Fibroblast of villous mesenchyme (primary cell): ENCODE data around the gene IPO13. TPM values are rescaled to one million over a fixed set of nuclear protein-coding genes. Genes with fewer than 3 reads are reported as not detected.
A peak's percentile ranks its signal among the peaks of the same experiment; 100 is the strongest.

ENCODE experiments used
- DNase-seq: peaks from one replicate; pipeline ENCODE4 v3.0.0-alpha.2; 2010; ENCODE audit warnings: low read depth
- H3K4me3 ChIP-seq: 2 replicates; pipeline ENCODE4 v1.5.1; 2011; ENCODE audit warnings: low read depth, mild to moderate bottlenecking, low read length
- CTCF ChIP-seq: IDR thresholded peaks from 2 replicates; pipeline ENCODE4 v1.5.1; 2012; ENCODE audit warnings: low read depth, mild to moderate bottlenecking, low read length; ENCODE audit not compliant: insufficient read depth
- total RNA-seq: library from RNA; depleted of rRNA; stranded (reverse); fragments of >200 nt; gene quantifications from 2 replicates; pipeline ENCODE4 v1.2.3, GENCODE V29; 2012

Gene IPO13
- total RNA-seq, 1 donor = 20.7 TPM

GRCh38 chr1:43978551-43979260 lies 32.0 kb downstream of the IPO13 start, which contains the start of gene B4GALT2:
Gene B4GALT2, plus strand, starts transcription at chr1:43979210. Its CDS starts 1,951 bp downstream, at chr1:43981161.
- peak within 1 kb of the TSS; percentile 67 for H3K4me3 ChIP-seq
- no peak for TF ChIP-seq CTCF
- DNase-seq = no peak

- no peak for TF ChIP-seq CTCF
- peak overlapping the region; percentile 67 for H3K4me3 ChIP-seq
- DNase-seq = no peak
Observed at GRCh38 chr1:43979261-43979527, 32.4 kb downstream of the IPO13 start.

DNA sequence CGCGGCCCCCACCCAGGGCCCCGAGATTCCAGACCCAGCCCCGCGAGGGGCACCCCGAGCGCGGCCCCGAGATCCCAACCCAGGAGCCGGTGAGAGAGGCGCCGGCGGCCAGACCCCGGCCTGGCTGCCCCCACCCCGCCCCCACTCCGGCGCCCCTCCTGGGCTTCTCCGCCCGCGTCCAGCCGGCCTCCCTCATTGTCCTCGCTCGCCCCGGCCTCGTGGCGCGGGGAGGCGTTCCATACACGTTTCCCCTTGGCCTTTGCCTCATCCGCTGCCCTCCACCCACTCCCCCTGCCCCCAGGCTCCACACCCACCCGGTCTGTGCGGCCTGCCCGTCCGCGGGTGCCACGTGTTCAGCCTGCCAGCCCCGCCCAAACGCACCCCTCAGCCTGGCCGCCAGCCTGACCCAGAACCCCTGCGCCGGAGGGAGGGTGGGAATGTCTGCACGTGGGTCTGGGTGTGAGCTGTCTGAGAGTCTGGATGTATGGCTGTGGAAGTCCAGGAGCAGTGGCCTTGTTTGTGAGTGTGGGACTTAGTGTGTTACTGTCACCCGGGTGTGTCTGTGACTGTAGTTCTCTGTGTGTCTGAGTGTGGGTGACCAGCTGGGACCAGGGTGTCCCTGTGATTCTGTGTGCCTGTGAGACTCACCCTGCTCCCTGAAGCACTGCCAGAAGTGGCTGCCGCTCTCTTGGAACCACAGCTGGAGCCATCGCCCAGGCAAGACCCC lies 32.9 kb downstream of the IPO13 start:
- DNase-seq = peak; percentile 70
- peak overlapping the region; percentile 67 for H3K4me3 ChIP-seq
- no peak for TF ChIP-seq CTCF

DNA sequence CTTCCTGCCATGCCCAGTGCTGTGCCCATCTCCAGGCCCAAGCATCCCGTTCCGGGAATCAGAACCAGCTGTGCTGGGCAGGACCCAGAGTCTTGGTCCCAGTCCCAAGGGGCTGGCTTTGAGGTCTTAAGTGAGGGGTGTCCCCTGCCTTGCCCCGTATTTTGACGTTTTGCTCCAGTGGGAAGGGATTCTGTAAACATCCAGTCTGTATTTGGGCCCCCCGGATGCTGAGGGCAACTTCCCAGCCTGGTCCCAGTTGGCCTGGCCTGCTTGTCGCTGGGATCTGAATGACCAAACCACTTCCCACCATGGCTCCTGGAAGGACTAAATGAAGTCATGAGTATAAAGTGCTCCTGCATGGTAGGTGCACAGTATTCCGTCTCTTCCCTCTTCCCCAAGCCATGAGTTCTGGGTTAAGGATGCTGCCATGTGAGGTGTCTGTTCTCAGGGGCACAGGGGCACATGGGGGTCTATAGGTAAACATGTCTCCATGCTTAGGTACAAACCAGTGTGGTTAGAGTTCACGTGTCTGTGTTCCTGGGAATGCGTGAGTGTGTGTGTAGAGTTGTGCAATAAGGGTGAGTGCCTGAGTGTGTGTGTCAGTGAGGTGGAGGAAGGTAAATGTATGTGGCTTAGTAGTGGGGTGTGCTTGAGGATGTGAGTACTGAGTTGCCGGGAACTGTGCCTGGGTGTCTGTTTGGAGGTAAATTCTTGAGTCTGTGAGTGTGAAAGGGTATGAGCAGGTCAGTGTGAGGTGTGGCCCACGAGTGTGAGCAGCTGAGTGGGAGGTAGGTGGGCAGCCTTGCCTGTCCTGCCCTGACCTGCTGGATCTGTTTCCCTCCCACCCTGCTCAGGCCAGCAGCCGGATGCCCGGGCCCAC lies 33.7 kb downstream of the IPO13 start:
- no peak for TF ChIP-seq CTCF
- peak overlapping the region; percentile 67 for H3K4me3 ChIP-seq
- DNase-seq = no peak

GRCh38 chr1:43981135-43981491 lies 34.4 kb downstream of the IPO13 start:
- no peak for DNase-seq

GRCh38 chr1:43981636-43982035 lies 34.9 kb downstream of the IPO13 start:
- no peak for TF ChIP-seq CTCF
- DNase-seq = no peak

More at GRCh38 chr1:43981135-43981491, 34.4 kb downstream of the IPO13 start:
- TF ChIP-seq CTCF = no peak
- no peak overlapping the region for H3K4me3 ChIP-seq

More at GRCh38 chr1:43981636-43982035, 34.9 kb downstream of the IPO13 start:
- no peak overlapping the region for H3K4me3 ChIP-seq
